Bone marrow (tissue), 2 donors: Measurements from ENCODE around the gene CD79A.

Source experiments
- DNase-seq, 2 donors: peaks; one replicate each; lab custom pipeline; 2025; lab: John Stamatoyannopoulos, UW

CD79A gene

DNA sequence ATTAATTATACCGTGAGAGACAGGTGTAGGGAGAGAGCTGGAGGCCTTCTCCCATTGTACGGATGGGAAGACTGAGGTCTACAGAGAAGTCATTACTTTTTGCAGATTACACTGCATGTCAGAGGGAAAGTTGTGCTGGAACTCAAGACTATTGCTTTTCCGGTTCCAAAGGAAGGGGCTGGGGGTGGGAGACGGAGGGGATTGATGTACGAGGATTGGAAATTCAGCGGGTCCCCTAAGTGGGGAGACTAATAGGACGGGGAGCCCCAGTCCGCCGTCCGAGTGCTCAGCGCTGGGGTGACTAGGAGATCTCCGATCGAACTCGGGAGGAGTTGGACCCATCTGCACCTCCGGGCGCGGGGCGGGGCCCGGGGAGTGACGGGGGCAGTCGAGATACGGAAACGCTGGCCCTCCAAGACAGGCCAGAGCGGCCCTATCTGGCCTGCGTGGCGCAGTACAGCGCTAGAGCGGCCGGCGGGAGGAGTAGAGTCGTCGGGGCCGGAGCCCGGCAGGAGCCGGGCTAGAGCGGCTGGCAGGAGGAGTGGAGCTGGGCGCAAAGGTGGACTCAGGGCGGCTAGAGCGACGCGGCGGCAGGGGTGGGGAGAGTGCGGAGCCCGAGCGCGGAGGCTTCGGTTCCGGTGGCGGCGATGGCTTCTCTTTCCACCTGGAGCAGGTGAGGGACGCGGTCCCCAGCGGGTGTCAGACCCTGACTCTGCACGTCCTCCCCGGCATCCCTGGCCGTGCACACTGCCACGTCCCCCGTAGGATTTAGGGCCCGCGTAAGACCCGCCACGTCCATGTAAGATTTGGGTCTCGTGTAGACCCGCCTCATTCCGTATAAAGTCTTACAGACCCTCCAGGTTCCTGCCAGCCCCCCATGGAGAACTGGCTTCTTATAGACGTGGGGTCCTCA, 7.0 kb downstream of the CD79A start:
- DNase-seq, result peak; percentile 71 to 92

DNA sequence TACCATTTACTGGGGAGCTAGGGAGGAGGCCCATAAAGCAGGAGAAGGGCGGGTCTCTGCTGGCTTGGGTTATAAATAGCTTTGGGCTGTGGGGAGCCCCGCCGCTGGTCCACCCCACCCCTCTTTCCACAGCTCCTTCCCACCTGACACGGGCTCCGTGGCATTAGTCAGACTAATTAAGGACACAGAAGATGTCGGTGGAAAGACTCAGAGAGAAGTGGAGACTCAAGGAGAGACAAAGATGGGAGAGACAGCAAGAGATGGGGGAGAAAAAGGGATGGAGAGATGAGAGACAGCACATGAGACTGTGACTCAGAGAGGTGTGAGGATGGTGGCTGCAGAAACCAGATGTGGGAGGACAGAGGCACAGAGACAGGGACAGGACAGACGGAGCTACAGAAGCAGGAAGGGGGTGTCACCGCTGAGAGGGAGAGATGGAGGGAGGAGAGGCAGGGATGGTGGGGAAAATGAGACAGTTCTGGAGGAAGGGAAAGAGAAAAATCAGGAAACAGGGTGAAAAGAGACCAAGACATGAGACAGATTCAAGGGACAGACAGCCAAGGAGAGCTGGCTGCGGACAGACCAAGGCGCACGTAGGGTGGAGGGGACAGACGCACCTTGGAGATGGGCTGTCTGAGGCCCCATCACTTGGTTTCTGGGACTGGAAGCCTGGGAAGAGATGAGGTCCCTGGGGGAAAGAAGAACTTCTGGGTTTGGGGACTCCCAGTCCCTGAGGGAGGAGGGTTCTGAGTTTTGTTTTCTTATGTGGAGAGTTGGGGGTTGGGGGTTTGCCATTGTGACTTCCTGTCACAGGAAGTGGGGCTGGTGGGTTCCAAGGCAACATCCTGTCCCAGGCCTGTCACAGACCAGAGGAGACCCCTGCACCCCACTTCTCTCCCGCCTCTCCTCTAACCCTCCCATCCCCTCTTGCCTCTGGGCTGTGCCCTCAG, 10.0 kb downstream of the CD79A start:
- peak in 1 of 2 donors; percentile 55 for DNase-seq

DNA sequence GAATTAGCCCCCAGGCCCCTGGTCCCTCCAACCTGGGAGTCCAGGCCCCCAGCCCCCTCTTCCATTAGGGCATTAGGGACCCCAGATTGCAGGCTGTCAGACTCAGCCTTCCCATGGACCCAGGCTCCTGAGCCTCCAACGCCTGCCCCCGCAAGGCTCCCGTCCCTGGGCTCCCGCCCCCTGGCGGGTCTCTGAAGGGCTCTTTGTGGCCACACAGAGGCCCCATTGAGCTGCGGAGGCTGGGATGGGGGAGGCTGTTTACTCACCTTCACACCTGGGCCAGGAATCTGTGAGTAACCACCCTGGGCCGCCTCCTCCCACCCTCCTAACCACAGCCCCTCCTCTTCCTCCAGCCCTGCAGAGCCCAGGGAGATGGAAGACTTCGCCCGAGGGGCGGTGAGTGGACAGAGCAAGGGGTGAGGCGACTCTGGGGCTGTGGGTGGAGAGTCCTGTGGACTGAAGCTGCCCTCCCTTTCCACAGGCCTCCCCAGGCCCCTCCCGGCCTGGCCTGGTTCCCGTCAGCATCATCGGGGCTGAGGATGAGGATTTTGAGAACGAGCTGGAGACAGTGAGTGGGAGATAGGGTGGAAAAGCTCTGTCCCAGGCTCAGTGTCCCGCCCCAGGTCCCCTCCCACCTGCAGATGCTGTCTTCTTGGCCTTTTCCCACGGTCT, 10.8 kb downstream of the CD79A start:
- no peak for DNase-seq

DNA sequence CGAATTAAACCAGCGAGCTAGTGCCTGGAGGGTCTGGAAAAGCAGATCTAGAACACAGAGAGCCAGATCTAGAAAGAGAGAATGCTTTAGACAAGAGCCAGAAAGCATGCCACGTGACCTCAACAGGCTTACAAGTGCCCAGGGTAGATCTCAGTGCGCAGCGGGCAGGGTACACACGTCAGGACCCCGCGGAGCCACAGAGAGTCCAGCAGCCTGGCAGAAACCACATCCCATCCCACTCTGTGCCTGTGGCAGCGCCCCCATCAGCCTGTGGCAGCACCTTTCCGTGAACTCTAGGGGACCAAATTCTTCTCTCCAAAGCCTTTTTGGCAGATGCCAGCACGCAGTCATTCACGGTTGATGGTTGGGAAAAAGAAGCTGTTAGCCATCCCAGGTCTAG, 11.8 kb downstream of the CD79A start:
- DNase-seq, result no peak

DNA sequence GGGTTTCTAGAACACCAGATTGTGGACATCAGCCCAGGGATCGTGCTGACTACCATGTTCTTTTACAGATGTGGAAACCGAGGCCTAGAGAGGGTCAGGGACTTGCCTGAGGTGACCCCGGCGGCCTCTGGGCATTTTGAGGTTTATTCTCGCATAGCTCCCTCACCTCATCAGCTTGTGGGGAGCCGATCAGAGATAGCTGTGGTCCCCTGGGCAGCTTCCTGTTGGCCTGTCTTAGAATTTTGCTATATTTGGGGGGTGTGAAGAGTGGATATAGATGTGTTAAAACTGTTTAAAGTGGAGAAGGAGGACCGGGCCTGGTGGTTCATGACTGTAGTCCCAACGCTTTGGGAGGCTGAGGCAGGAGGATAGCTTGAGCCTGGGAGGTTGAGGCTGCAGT, 12.8 kb downstream of the CD79A start:
- no peak for DNase-seq

DNA sequence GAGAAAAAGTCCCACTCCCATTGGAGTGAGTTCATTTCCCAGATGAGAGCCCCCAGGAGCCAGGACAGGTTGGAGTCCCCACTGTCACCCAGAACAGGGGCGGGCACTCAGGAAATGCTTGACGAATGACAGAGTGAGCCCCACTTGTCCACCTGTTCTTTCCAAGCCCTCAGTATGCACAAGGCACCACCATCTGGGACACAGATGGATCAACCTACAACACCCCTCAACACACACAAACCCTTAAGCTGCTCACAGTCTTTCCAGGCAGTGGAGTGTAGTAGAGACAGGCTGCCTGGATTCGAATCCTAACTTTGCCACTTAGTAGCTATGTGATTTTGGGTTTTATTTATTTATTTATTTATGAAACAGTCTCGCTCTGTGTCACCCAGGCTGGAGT, 13.9 kb downstream of the CD79A start:
- no peak for DNase-seq

DNA sequence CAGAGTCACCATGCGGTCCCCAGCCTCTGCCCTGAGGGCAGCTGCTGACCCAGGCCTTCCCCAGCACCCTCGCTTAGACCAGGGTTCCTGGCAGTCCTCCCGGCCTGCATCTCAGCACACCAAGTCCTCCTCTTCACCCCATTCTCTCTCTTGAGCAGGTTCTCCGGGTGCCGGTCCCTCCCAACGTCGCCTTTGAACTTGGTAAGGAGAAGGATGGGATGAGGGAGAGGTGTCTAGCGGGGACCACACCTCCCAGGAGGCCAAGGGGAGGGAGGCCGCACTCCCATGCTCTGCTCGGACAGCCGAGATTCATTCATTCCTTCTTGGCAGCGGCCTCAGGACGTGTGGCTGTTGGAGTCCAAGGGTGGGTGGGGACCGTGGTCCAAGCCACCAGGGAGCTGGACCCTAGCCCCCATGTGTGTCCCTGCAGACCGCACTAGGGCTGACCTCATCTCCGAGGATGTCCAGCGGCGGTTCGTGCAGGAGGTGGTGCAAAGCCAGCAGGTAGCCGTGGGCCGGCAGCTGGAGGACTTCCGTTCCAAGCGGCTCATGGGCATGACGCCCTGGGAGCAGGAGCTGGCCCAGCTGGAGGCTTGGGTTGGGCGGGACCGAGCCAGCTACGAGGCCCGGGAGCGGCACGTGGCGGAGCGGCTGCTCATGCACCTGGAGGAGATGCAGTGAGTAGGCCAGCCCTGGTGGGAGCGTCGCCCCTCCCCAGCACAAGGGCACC, 15.3 kb downstream of the CD79A start:
- no peak for DNase-seq

DNA sequence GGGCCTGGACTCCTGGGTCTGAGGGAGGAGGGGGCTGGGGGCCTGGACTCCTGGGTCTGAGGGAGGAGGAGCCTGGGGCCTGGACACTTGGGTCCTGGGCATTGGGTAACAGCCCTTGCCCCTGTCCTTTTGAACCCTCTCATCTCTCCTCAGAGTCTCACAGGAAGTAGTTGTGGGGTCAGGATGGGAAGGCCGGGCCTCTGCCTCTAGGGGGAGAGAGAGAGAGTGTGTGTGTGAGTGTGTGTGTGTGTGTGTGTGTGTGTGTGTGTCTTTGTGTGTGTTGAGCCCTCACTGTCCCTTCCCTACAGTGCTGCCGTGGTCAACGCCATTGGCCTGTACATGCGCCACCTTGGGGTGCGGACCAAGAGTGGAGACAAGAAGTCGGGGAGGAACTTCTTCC, 16.8 kb downstream of the CD79A start:
- DNase-seq, result no peak

DNA sequence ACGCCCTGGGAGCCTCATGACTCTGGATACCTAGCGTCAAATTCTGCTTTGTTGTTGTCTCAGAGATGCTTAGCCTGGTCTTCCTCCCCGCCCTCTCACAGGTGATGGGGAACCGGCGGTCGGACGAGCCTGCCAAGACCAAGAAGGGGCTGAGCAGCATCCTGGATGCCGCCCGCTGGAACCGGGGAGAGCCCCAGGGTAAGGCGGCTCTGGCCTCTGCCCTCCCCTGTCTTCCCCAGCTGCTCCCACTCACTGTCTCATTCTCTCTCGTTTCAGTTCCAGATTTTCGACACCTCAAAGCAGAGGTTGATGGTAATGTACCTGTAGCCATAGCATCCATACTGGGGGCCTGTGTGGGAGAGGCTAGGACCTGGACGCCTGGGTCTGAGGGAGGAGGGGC, 17.3 kb downstream of the CD79A start:
- DNase-seq, result no peak

DNA sequence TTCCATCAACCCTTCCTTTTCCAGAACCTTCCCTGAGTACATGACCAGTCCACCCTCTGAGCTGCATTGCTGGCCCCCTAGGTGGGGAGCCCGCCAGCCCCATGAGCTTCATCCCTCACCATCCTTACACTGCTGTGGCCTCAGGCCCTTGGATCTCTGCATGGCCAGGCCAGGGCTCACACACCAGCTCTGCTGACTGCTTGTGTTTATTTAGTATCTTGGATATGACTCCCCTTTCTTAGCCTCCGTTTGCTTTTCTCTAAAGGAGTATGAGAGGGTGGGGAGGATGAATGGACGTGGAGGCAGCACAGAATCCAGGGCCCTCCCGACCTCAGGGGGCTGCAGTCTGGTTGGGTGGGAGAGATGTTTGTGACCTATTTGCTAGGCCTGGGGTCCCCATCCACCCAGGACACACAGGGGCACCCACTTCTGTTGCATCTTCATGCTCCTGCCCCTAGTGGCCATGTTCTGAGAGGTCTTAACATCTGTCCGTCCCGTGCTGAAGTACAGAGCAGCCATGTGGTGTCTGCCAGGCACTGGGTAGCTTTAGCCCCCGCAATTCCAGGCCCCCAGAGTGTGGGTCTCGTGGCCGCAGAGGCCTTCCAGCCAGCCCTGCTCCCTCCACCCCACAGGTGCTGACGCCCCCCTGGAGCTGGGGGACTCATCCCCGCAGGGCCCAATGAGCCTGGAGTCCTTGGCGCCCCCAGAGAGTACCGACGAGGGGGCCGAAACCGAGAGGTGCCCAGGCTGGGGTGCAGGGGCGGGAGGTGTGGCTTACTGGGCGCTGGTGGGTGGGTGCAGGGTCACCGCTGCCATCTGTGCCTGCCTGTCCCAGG, 18.9 kb downstream of the CD79A start:
- DNase-seq, result no peak

DNA sequence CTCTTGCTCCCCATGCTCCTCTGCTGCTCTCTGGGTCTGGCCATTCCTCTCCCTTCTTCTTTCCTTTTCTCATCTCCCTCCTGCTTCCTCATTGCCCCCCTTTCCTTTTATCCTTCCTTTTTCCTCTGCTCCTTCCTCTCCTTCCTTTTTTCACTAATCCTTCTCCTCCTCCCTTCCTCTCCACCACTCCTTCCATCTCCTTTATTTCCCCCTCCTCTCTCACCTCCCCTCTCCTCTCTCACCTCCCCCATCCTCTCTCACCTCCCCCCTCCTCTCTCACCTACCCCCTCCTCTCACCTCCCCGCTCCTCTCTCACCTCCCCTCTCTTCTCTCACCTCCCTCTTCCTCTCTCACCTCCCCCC, 19.5 kb downstream of the CD79A start:
- no peak for DNase-seq

DNA sequence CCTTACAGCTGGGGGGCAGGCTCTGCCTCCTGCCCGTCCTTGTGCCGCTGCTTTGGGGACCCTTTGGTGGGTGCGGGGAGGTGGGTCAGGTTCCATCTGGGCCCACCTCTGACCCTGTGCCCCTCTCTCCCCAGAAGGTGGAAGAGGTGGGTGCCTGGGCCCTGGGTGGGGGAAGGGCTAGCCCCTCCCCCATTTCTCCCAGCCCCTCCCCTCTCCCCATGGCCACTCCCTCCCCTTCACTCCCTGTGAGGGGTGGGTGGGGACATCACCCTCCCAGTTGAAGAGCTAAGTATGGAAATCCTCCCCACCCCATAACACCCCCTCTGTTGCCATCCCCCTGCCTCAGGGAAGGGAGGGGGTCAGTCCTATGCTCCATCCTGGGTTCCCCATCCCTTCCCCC, 20.1 kb downstream of the CD79A start:
- DNase-seq, result no peak

DNA sequence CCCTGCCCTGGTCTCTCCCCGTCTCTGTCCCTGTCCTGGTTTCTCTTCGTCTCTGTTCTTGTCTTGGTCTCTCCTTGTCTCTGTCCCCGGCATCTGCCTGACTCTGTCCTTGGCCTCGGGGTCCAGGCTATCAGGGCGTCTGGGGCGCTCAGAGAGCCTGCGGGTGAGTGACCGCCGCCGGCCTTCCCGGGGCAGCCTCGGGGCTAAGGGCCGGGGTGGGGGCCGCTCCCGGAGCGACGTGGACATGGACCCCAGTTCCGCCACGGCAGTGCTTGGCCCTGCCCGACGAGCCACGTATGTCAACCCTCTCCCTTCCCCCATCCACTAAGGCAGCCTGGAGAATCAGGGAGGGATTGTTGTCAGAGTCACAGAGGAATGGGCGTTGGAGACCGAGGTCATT, 20.7 kb downstream of the CD79A start:
- DNase-seq, result no peak

DNA sequence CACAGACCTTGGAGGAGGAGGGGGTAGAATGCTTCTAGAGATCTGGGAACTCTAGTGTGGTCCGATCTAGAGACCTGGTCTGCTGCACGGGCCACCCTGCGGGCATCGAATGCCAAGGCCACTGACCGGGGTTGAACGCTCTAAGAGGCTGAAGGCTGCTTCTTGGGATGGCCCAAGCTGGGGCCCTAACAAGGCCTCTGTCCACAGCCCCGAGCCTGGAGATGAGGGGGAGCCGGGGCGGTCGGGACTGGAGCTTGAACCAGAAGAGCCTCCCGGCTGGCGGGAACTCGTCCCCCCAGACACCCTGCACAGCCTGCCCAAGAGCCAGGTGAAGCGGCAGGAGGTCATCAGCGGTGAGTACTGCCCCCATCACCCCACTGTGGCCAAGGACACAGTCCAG, 21.2 kb downstream of the CD79A start:
- no peak for DNase-seq

DNA sequence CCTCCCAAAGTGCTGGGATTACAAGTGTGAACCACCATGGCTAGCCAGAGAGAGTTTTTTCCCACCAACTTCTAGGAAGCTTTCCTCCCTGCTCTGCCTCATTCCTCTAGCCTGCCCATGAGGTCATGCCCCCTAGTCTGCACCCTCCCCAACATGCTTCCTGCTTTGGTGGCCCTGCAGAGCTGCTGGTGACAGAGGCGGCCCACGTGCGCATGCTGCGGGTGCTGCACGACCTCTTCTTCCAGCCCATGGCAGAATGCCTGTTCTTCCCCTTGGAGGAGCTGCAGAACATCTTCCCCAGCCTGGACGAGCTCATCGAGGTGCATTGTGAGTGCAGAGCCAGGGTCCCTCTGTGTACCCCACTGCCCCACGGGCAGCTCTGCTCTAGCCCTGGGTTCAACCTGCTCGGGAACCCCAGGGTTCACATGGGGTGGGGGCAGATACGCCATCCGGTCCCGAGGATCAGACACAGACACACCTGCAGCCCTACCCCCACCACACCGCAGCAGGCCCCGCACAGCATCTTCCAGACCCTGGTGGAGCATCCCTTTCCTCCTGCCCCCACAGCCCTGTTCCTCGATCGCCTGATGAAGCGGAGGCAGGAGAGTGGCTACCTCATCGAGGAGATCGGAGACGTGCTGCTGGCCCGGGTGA, 24.8 kb downstream of the CD79A start:
- no peak for DNase-seq

DNA sequence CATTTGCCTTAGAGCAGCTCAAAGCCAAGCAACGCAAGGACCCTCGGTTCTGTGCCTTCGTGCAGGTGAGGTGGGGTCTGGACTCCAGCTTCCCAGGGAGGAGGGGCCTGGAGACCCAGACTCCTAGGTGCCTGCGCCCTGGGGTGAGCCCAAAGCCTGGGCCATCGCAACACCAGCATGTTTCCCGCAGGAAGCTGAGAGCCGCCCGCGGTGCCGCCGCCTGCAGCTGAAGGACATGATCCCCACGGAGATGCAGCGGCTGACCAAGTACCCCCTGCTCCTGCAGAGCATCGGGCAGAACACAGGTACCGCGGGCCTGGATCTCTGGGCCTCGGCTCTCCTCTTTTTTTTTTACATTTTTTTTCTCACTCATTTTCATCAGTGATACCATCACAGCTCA, 25.5 kb downstream of the CD79A start:
- no peak for DNase-seq

DNA sequence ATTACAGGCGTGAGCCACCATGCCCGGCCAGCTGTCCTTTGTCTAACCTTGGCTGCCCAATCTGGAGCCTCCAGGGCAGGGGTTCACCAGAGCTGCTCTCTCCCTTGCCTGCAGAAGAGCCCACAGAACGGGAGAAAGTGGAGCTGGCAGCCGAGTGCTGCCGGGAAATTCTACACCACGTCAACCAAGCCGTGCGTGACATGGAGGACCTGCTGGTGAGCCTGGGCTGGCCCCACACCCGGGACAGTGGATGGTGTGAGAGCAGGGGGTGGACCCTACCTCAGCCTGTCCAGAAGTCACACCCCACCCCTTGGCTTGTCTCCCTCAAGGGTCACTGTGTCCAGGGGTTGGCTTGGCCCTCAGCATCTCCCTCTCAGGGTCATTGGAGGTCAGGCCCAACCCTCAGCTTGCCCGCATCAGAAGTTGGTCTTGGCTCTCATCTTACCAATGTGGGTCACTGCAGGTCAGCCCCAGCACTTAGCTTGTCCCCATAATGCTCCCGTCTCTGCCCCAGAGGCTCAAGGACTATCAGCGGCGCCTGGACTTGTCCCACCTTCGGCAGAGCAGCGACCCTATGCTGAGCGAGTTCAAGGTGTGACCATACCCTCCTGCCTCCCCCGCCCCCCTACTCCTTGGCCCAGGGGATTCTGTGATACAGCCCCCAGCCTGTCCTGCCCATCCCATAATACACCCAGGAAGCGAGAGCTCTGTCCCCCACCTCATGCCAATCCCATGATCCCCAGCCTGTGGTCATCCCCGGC, 26.3 kb downstream of the CD79A start:
- DNase-seq, result no peak

DNA sequence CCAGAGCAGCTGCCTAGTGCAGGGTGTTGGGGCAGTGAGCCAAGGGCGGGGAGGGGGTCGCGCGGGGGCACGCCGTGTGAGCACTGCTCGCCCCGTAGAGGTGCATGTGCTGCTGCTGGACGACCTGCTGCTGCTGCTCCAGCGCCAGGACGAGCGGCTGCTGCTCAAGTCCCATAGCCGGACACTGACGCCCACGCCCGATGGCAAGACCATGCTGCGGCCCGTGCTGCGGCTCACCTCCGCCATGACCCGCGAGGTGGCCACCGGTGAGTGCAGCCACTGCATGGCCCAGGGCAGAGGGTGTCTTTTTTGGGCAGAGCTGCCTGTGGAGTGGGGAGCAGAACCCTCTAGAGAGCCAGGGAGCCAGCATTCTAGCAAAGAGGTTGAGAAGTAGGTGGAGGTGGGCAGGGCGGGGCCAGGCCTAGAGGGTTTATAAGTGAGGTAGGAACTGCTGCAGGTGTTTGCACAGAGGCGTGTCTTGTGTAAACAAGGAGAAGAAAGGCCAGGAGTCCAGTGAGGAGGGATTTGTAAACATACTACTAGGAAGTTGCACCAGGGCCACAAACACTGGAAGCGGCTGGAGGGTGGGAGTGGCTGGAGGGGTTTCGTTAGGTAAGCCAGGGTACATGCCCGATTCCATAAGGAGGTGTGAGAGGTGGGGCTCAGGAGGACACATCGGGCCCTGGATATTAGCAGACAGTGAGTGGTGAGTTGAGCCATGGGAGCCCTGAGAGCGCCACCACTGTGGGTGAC, 27.2 kb downstream of the CD79A start:
- DNase-seq, result no peak
